Articular chondrocyte of knee joint (primary cell): Measurements from ENCODE around the gene TAF5L. TPM values are rescaled to one million over a fixed set of nuclear protein-coding genes. Genes with fewer than 3 reads are reported as not detected.

Source experiments
- small RNA-seq: library from RNA; depleted of rRNA; stranded (forward); fragments of <200 nt; gene quantifications from one replicate; pipeline ENCODE3, GENCODE V24; 2012
- total RNA-seq: library from RNA; depleted of rRNA; stranded (reverse); fragments of >200 nt; gene quantifications from 2 replicates; pipeline ENCODE4 v1.2.3, GENCODE V29; 2012

TAF5L gene
- total RNA-seq, result 14.1 and 15.6 TPM in 2 replicates

DNA sequence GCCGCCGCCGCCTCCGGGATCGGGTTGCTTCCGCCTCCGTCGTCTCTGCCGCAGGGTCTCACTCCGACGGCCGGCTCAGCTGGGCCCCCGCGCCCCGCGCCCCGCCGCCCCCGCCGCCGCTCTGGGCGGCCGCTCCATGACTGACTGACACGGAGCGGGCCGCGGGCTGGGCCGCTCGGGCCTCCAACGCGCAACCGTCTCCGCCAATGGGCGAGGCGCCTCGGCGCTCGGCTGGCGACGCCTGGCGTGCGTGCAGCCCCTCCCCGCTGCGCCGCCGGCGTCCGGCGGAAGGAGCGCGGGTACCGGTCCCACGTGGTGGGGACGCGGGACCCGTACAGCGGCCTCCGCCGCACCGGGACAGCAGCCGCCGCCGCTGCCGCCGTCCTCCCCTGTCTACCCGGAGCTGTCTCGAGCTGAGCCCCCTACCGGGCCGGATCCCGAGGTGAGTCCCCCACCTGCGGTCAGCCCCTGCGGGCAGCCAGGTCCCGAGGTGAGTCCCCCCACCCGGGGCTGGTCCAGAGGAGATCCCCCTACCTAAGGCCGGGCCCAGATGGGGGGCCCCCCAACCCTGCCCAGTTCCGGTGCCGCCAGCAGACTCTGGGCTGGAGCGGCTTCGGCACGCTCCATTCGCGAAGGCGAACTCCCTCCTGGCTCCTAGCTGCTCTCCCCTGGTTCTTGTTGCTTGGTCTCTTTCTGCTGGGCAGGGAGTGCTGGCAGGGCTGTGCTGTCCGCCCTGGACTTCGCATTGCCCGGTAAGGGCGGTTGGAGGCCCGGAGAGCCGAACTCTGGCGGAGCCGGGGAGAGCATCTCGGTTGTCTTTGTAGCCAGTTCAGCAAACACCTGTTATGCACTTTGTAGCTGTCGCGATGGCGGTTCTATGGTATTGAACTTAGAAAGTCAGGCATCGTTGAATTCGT lies at the start of gene TAF5L, which contains the start of gene URB2:
TAF5L (minus strand) TSS at position 208 of the 917 bp plus-strand sequence. CDS start 11,640 bp downstream, outside the sequence.
URB2 (plus strand) TSS at position 333 of the 917 bp plus-strand sequence. CDS start 1,387 bp downstream, outside the sequence.

DNA sequence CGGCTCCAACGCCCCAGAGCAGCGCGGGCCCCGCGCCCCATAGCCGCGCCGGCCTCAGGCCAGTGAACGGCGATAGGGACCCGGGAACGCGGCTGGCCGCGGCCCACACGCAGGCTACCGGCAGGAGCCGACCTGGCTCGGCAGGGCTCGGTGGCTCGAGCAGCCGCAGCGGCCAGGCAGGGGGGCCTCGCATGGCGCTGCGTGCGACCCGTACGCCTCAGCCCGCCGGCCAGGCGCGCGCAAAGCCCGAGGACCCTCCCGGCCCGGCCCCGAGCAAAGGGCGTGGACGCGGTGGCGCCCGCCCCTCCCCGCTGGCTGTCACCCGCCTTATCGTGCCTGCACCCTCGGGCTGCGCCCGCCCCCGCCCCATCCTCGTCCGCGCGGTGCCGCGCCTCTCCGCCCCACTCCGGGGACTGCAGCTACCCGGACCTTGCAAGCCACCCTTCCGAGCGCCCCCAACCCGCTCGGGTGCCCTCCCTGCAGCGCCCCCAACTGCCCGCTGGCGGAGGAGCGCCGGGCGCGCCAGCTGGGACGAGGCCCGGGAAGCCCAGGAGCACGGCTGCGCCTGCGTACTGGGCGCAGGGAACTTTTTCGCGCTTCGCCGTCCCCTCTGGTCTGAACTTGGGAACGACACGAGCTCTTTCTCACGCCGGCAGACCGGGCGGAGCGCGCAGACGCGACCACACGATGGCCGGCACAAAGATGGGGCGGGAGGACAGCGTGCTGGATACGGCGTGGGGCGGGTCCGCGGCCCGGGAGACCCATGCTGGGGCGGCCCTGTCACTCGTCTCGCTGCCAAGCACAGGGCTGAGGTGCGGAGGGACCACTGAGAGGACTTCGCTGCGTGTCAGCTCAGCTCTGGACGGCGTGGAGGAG lies 67.2 kb downstream of the TAF5L start, which contains the start of gene ABCB10:
ABCB10 (minus strand) TSS at position 248 of the 876 bp plus-strand sequence; CDS start at position 193, 55 bp downstream.

Small RNA genes within 50 kb of the gene (small RNA-seq; reads per million reads assigned to genes)
- gene HMGN2P19 (not detected), gene RNA5SP78 (not detected)

Other genes with a start within 250 kb of the TAF5L start
- gene ACTA1, start 192.0 kb downstream of the TAF5L start, total RNA-seq, result 0.13 TPM in 1 of 2 replicates, not detected in the other
- gene NUP133, start 117.8 kb downstream of the TAF5L start, total RNA-seq, result 37.6 and 38.0 TPM in 2 replicates
- gene ABCB10, start 67.4 kb downstream of the TAF5L start, total RNA-seq, result 16.3 and 16.4 TPM in 2 replicates
- 7.3 and 8.5 TPM in 2 replicates for gene URB2, start 125 bp upstream of the TAF5L start, total RNA-seq